Kidney (tissue), 14 donors: ENCODE data around the gene HTR6. TPM values are rescaled to one million over a fixed set of nuclear protein-coding genes. Genes with fewer than 3 reads are reported as not detected.

ENCODE experiments used
- DNase-seq, 5 donors: peaks; one replicate each; pipeline ENCODE4 v3.0.0-alpha.2; 2013 to 2020
- FAIRE-seq: peaks from 2 replicates; lab custom pipeline; 2012; peaks lifted over from hg19 to GRCh38; lab: Jason Lieb, UNC
- H3K27ac ChIP-seq, 2 donors: one replicate each; pipeline ENCODE4 v1.7.0; 2013; ENCODE audit warnings: low read depth in 2 of 2, low read length in 2 of 2, inconsistent platforms in 1 of 2
- H3K27me3 ChIP-seq: one replicate; pipeline ENCODE4 v1.7.1; 2013; ENCODE audit warnings: low read length, inconsistent platforms; ENCODE audit not compliant: control insufficient read depth, insufficient read depth
- H3K36me3 ChIP-seq, 3 donors: one replicate each; pipeline versions ENCODE4 v1.7.0 to v1.7.1; 2013; ENCODE audit warnings: low read length in 3 of 3, control low read depth in 1 of 3, inconsistent platforms in 1 of 3; ENCODE audit not compliant: insufficient read depth in 3 of 3, control insufficient read depth in 2 of 3
- H3K4me1 ChIP-seq, 3 donors: one replicate each; pipeline versions ENCODE4 v1.7.0 to v1.7.1; 2013; ENCODE audit warnings: low read length in 3 of 3, inconsistent platforms in 1 of 3, low read depth in 1 of 3; ENCODE audit not compliant: control insufficient read depth in 2 of 3, insufficient read depth in 2 of 3
- H3K4me3 ChIP-seq, 3 donors: one replicate each; pipeline versions ENCODE4 v1.7.0 to v1.8.1; 2013; ENCODE audit warnings: low read length in 3 of 3, control low read depth in 1 of 3, inconsistent platforms in 1 of 3
- H3K9ac ChIP-seq, 3 donors: one replicate each; pipeline versions ENCODE4 v1.7.0 to v1.7.1; 2013; ENCODE audit warnings: low read length in 3 of 3, control low read depth in 1 of 3, inconsistent platforms in 1 of 3
- H3K9me3 ChIP-seq, 3 donors: one replicate each; pipeline versions ENCODE4 v1.7.0 to v1.7.1; 2013; ENCODE audit warnings: low read length in 3 of 3, control low read depth in 1 of 3, inconsistent platforms in 1 of 3; ENCODE audit not compliant: control insufficient read depth in 2 of 3, insufficient read depth in 1 of 3
- intact Hi-C: fragments of 100-400 bp; cut with DNase I; formaldehyde crosslinking; loops from one replicate; pipeline ENCODE4 v1.11.1; 2022
- polyA plus RNA-seq: library from polyadenylated mRNA; stranded (reverse); fragments of 350-450 nt; fragmentation: Illumina TruSeq; extraction: RNeasy Lipid Tissue Mini Kit (QIAGEN cat#74804); gene quantifications from one replicate; pipeline ENCODE4 v1.2.3, GENCODE V29; 2014; ENCODE audit warnings: low read depth, low replicate concordance; ENCODE audit not compliant: insufficient read depth
- total RNA-seq: library from RNA; stranded (reverse); fragmentation: NEBNext Ultra II Directional; extraction: Animal tissue kit (Norgen Biotek cat#: 25700); gene quantifications from one replicate; pipeline ENCODE4 v1.2.1, GENCODE V29; 2021
- TF ChIP-seq, protein P1 (sequence below): IDR thresholded peaks from 3 replicates; pipeline ENCODE4 v1.5.1; 2012; ENCODE audit warnings: mild to moderate bottlenecking, moderate library complexity, borderline replicate concordance; ENCODE audit not compliant: insufficient read depth; ENCODE audit errors: extremely low read depth
- donor health status: control.
- donor health status: control.
- donor health status: control.
- donor health status: control.
- donor health status: control.
- donor health status: DM: yes; HTN: yes; CAD: no.
- donor health status: Normal renal cell carcinoma (clear cell type).

HTR6 gene
- total and polyA plus RNA-seq, 2 donors from 2014 or later: not detected

DNA sequence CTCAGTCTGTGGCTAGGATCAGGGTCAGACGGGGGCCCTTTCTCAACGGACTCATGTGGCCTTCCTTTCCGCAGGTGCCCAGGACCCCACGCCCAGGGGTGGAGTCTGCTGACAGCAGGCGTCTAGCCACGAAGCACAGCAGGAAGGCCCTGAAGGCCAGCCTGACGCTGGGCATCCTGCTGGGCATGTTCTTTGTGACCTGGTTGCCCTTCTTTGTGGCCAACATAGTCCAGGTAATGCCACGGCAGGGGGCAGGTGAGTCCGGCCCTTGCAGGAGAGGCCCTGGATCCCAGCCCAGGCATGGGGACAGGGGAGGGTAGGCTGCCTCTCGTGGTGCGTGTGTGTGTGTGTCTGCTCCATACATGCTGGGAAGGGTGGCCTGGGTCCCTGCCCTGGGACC lies 13.8 kb downstream of the HTR6 start:
- H3K9me3 ChIP-seq: no peaks in the 10 kb centered on the region
- TF ChIP-seq, protein P1, sequence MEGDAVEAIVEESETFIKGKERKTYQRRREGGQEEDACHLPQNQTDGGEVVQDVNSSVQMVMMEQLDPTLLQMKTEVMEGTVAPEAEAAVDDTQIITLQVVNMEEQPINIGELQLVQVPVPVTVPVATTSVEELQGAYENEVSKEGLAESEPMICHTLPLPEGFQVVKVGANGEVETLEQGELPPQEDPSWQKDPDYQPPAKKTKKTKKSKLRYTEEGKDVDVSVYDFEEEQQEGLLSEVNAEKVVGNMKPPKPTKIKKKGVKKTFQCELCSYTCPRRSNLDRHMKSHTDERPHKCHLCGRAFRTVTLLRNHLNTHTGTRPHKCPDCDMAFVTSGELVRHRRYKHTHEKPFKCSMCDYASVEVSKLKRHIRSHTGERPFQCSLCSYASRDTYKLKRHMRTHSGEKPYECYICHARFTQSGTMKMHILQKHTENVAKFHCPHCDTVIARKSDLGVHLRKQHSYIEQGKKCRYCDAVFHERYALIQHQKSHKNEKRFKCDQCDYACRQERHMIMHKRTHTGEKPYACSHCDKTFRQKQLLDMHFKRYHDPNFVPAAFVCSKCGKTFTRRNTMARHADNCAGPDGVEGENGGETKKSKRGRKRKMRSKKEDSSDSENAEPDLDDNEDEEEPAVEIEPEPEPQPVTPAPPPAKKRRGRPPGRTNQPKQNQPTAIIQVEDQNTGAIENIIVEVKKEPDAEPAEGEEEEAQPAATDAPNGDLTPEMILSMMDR: no peak
- H3K4me1 ChIP-seq: no peaks in the 10 kb centered on the region
- intact Hi-C loops: no loop called here
- H3K27ac ChIP-seq: no peak overlapping the region
- DNase-seq (no peak), FAIRE-seq (no peak)
- no peak overlapping the region for H3K9ac ChIP-seq
- no peaks in the 10 kb centered on the region for H3K36me3 ChIP-seq
- no peaks in the 10 kb centered on the region for H3K27me3 ChIP-seq
- H3K4me3 ChIP-seq: no peak overlapping the region

DNA sequence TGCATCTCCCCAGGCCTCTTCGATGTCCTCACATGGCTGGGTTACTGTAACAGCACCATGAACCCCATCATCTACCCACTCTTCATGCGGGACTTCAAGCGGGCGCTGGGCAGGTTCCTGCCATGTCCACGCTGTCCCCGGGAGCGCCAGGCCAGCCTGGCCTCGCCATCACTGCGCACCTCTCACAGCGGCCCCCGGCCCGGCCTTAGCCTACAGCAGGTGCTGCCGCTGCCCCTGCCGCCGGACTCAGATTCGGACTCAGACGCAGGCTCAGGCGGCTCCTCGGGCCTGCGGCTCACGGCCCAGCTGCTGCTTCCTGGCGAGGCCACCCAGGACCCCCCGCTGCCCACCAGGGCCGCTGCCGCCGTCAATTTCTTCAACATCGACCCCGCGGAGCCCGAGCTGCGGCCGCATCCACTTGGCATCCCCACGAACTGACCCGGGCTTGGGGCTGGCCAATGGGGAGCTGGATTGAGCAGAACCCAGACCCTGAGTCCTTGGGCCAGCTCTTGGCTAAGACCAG lies 14.3 kb downstream of the HTR6 start:
- Histone ChIP-seq H3K9ac (no peak overlapping the region), H3K27ac (no peak overlapping the region), H3K4me3 (no peak overlapping the region), H3K27me3 (no peaks in the 10 kb centered on the region), H3K36me3 (no peaks in the 10 kb centered on the region), H3K4me1 (no peaks in the 10 kb centered on the region), H3K9me3 (no peaks in the 10 kb centered on the region)
- intact Hi-C loops: no loop called here
- no peak for FAIRE-seq
- no peak for DNase-seq
- TF ChIP-seq, protein P1: no peak

GRCh38 chr1:19679691-19680090 lies 15.0 kb downstream of the HTR6 start:
- intact Hi-C loops: no loop called here
- no peak overlapping the region for H3K4me3 ChIP-seq
- DNase-seq (no peak), FAIRE-seq (no peak)
- no peaks in the 10 kb centered on the region for H3K9me3 ChIP-seq
- H3K36me3 ChIP-seq: no peaks in the 10 kb centered on the region
- H3K4me1 ChIP-seq: no peaks in the 10 kb centered on the region
- no peak overlapping the region for H3K9ac ChIP-seq
- H3K27me3 ChIP-seq: no peaks in the 10 kb centered on the region
- no peak overlapping the region for H3K27ac ChIP-seq
- TF ChIP-seq, protein P1: no peak

DNA sequence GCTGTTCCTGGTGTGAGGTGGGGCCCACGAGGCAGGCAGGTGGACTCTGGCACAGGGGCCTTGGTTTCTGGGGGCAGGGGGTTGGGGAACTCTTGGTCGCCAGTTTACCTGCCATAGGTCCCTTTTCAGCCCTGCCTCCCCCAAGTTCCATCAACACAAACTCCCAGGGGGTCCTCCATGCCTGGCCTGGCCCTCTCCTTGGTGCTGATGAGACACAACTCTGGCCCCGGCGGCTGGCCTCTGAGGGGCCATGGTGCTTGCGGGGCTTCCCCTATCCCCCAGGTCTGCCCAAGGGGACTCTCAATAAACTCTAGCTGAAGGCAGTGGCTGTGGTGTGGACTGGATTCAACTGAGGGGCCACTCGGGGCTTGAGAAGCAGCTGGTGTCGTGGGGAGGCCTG lies 16.0 kb downstream of the HTR6 start:
- TF ChIP-seq, protein P1: no peak
- intact Hi-C loops: no loop called here
- FAIRE-seq: no peak

More for the DNA sequence above, 16.0 kb downstream of the HTR6 start:
- H3K4me3 ChIP-seq: no peak overlapping the region
- no peaks in the 10 kb centered on the region for H3K9me3 ChIP-seq
- H3K27ac ChIP-seq: no peak overlapping the region
- DNase-seq: no peak
- no peaks in the 10 kb centered on the region for H3K4me1 ChIP-seq
- no peaks in the 10 kb centered on the region for H3K36me3 ChIP-seq
- H3K9ac ChIP-seq: no peak overlapping the region
- H3K27me3 ChIP-seq: no peaks in the 10 kb centered on the region
